Panc1 (cell line): ENCODE data around the gene DENND2D. TPM values are rescaled to one million over a fixed set of nuclear protein-coding genes. Genes with fewer than 3 reads are reported as not detected.

Source experiments
- ATAC-seq: fragments of 200-7000 bp; cut with Tn5 transposase; 2 replicates; pipeline ENCODE4 v1.9.1; 2020; ENCODE audit warnings: mild to moderate bottlenecking, moderate library complexity
- BruUV-seq: library from RNA; stranded (reverse); fragments of 400-500 nt; replicated peaks from 2 replicates; lab custom pipeline; 2021; lab: Mats Ljungman, UMichigan
- CTCF ChIA-PET: fragments of 300-600 bp; sonication (Branson Sonifier 250); formaldehyde crosslinking; loops from one replicate; lab custom pipeline; 2022; ENCODE audit warnings: antibody characterized with exemption; lab: Charles Lee
- POLR2A ChIA-PET: fragments of 300-600 bp; sonication (Branson Sonifier 250); formaldehyde crosslinking; loops from one replicate; lab custom pipeline; 2022; ENCODE audit warnings: antibody characterized with exemption; lab: Charles Lee
- DNase-seq: peaks from one replicate; pipeline ENCODE4 v3.0.0-alpha.2; 2010; ENCODE audit warnings: low read depth, low spot score
- H3K27ac ChIP-seq: 2 replicates; pipeline ENCODE4 v1.5.1; 2011; ENCODE audit warnings: mild to moderate bottlenecking, low read length, inconsistent platforms
- H3K27me3 ChIP-seq: fragments of 200-500 bp; sonication (Bioruptor generic); 2 replicates; pipeline ENCODE4 v1.6.0; 2014; ENCODE audit warnings: low read length, inconsistent platforms; ENCODE audit not compliant: control insufficient read depth, insufficient read depth
- H3K36me3 ChIP-seq: fragments of 200-500 bp; sonication (Bioruptor generic); 2 replicates; pipeline ENCODE4 v1.5.1; 2014; ENCODE audit warnings: inconsistent platforms, mild to moderate bottlenecking, low read length, moderate library complexity; ENCODE audit not compliant: control insufficient read depth, insufficient read depth
- H3K4me1 ChIP-seq: 2 replicates; pipeline ENCODE4 v1.5.1; 2011; ENCODE audit warnings: inconsistent platforms, mild to moderate bottlenecking, low read length, moderate library complexity; ENCODE audit not compliant: control insufficient read depth, insufficient read depth
- H3K4me3 ChIP-seq, 2 experiments: 2 replicates each; pipeline ENCODE4 v1.5.1; 2011 to 2012; ENCODE audit warnings: low read depth in 2 of 2, low read length in 2 of 2, mild to moderate bottlenecking in 2 of 2, inconsistent platforms in 1 of 2, moderate library complexity in 1 of 2
- H3K9me3 ChIP-seq: fragments of 200-500 bp; sonication (Bioruptor generic); 2 replicates; pipeline ENCODE4 v1.5.1; 2014; ENCODE audit warnings: low read depth, mild to moderate bottlenecking, inconsistent platforms, low read length, moderate library complexity; ENCODE audit not compliant: control insufficient read depth, insufficient read depth
- POLR2AphosphoS5 ChIP-seq: IDR thresholded peaks from 2 replicates; pipeline ENCODE4 v1.6.1; 2012; ENCODE audit warnings: mild to moderate bottlenecking, low read depth, low read length, moderate library complexity
- SIN3A ChIP-seq: IDR thresholded peaks from 2 replicates; pipeline ENCODE4 v1.6.1; 2012; ENCODE audit warnings: low read depth, mild to moderate bottlenecking, low read length, moderate library complexity, borderline replicate concordance; ENCODE audit not compliant: insufficient read depth
- TCF7L2 ChIP-seq: IDR thresholded peaks from 2 replicates; pipeline ENCODE4 v1.6.1; 2011; ENCODE audit warnings: mild to moderate bottlenecking, low read depth, low read length, inconsistent platforms
- in situ Hi-C: cut with HindIII; loops from 2 replicates; pipeline ENCODE4 v1.10.0; 2016; ENCODE audit warnings: low sequenced_read_pairs, low pct_unique_long_range_greater_than_20kb
- intact Hi-C: fragments of 100-400 bp; cut with micrococcal nuclease; formaldehyde crosslinking; loops from one replicate; pipeline ENCODE4 v1.10.0; 2022; ENCODE audit not compliant: unreplicated experiment
- total RNA-seq: library from RNA; stranded (reverse); gene quantifications from one replicate; pipeline ENCODE4 v1.2.1, GENCODE V29; 2021; ENCODE audit not compliant: unreplicated experiment
- TF ChIP-seq, protein P1 (sequence below), 2 experiments: IDR thresholded peaks; 2 replicates each; pipeline ENCODE4 v1.6.1; 2011 to 2012; ENCODE audit warnings: low read depth in 2 of 2, control low read depth in 1 of 2, low read length in 1 of 2, mild to moderate bottlenecking in 1 of 2, moderate library complexity in 1 of 2; ENCODE audit not compliant: insufficient read depth in 1 of 2
- TF ChIP-seq, protein P2 (sequence below): fragments of 450-650 bp; IDR thresholded peaks from 2 replicates; pipeline ENCODE4 v1.5.1; 2017; ENCODE audit warnings: mild to moderate bottlenecking

Gene DENND2D
- total RNA-seq, 1 experiment from 2014 or later: 10.4 TPM

DNA sequence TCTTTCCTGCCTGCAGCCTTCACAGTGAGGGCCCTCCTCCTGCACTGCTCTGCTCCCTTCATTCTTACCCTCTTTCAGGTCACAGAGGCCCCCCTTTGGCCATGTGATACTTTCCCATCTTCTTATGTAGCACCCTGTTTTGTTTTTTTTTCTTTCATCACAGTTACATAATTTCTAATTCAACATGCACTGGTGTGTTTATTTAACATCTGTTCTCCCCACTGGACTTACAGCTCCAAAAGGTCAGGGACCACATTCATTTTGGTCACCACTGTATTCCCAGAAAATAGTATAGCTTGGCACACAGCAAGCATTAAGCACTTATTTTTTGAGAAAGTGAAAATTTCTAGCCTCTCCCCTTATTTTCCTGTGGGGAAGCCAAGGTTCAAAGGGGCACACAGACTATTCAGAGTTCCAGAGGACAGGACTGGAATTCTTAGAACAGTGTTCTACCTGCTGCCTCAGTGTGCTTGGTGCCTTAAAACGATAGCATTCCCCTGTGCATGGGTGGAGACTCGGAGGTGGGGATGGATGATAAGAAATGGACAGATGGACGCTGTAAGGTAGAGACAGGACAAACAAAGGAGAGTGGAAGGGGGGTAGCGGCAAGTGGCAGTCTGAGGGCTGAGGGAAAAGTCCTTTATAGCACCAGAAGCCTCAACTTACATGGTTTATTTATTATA is 5.3 kb downstream of the DENND2D start:
- in situ Hi-C loops: no loop called here
- no peak for TF ChIP-seq SIN3A
- H3K4me1 ChIP-seq: no peaks in the 10 kb centered on the region; the same call in 1 of the 2 replicates
- no peaks in the 10 kb centered on the region for H3K27me3 ChIP-seq
- ChIA-PET CTCF (no interaction called here), POLR2A (no interaction called here)
- H3K27ac ChIP-seq: no peak overlapping the region
- no peak overlapping the region for H3K4me3 ChIP-seq
- intact Hi-C loops: no loop called here
- BruUV-seq: no TSS peak
- no peaks in the 10 kb centered on the region for H3K9me3 ChIP-seq
- ATAC-seq (no peak), DNase-seq (no peak)
- H3K36me3 ChIP-seq: no peaks in the 10 kb centered on the region

DNA sequence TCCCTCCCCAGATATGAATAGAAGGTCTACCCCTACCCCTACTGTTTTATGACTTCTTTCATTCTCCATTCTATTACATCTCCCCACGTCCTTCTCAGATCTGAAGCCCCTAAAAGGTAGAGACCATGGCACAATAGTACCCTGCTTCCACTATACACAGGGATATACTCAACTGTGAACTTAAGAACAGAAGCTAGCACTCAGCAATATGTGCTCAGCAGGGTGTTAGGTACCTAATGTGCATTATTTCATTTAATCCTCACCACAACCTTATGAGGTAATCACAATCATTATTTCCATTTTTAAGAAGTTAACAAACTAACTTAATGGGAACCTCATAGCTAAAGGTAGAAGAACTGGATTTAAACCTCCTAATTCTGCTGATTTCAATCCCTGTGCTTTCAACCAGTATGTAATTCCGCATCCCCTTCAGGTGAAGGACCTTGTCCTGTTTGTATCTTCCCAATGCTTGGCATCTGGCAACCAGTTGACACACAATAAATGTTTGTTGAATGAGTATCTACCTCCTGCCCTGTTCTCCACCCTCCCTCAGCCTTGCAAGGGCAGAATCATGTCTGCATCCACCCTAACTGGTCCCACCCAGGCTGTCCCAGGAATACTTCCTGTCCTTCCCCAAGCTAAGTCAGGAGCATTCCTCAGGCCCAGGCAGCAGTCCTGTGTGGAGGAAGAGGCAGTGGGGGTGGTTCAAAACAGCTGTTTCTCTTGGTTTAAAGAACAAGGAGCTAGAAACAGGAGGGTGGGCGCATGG is 6.5 kb downstream of the DENND2D start:
- no peaks in the 10 kb centered on the region for H3K36me3 ChIP-seq
- intact Hi-C loops: no loop called here
- no peaks in the 10 kb centered on the region for H3K9me3 ChIP-seq
- BruUV-seq: no TSS peak
- ChIA-PET CTCF (no interaction called here), POLR2A (no interaction called here)
- no peak overlapping the region for H3K27ac ChIP-seq
- H3K27me3 ChIP-seq: no peaks in the 10 kb centered on the region
- in situ Hi-C loops: no loop called here
- H3K4me1 ChIP-seq: no peaks in the 10 kb centered on the region; the same call in 1 of the 2 replicates
- ATAC-seq: no peak
- DNase-seq: no peak
- TF ChIP-seq TCF7L2 (no peak), POLR2AphosphoS5 (no peak), SIN3A (no peak)
- TF ChIP-seq, protein P1, sequence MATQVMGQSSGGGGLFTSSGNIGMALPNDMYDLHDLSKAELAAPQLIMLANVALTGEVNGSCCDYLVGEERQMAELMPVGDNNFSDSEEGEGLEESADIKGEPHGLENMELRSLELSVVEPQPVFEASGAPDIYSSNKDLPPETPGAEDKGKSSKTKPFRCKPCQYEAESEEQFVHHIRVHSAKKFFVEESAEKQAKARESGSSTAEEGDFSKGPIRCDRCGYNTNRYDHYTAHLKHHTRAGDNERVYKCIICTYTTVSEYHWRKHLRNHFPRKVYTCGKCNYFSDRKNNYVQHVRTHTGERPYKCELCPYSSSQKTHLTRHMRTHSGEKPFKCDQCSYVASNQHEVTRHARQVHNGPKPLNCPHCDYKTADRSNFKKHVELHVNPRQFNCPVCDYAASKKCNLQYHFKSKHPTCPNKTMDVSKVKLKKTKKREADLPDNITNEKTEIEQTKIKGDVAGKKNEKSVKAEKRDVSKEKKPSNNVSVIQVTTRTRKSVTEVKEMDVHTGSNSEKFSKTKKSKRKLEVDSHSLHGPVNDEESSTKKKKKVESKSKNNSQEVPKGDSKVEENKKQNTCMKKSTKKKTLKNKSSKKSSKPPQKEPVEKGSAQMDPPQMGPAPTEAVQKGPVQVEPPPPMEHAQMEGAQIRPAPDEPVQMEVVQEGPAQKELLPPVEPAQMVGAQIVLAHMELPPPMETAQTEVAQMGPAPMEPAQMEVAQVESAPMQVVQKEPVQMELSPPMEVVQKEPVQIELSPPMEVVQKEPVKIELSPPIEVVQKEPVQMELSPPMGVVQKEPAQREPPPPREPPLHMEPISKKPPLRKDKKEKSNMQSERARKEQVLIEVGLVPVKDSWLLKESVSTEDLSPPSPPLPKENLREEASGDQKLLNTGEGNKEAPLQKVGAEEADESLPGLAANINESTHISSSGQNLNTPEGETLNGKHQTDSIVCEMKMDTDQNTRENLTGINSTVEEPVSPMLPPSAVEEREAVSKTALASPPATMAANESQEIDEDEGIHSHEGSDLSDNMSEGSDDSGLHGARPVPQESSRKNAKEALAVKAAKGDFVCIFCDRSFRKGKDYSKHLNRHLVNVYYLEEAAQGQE (IDR thresholded peaks at IDR 0.05; ENCODE audit: insufficient read depth in 1 of 2, low read depth in 2 of 2, low read length in 1 of 2): no peak
- TF ChIP-seq, protein P2, sequence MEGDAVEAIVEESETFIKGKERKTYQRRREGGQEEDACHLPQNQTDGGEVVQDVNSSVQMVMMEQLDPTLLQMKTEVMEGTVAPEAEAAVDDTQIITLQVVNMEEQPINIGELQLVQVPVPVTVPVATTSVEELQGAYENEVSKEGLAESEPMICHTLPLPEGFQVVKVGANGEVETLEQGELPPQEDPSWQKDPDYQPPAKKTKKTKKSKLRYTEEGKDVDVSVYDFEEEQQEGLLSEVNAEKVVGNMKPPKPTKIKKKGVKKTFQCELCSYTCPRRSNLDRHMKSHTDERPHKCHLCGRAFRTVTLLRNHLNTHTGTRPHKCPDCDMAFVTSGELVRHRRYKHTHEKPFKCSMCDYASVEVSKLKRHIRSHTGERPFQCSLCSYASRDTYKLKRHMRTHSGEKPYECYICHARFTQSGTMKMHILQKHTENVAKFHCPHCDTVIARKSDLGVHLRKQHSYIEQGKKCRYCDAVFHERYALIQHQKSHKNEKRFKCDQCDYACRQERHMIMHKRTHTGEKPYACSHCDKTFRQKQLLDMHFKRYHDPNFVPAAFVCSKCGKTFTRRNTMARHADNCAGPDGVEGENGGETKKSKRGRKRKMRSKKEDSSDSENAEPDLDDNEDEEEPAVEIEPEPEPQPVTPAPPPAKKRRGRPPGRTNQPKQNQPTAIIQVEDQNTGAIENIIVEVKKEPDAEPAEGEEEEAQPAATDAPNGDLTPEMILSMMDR: no peak
- no peak overlapping the region for H3K4me3 ChIP-seq
